ENCODE results near the gene CPLX1. TPM values are rescaled to one million over a fixed set of nuclear protein-coding genes. Genes with fewer than 3 reads are reported as not detected.

The CPLX1 gene
- total RNA-seq, 5 donors from 2014 or later (not counting 1 experiment from before 2014, with no cell fraction given) = 0.73 to 2.6 (median 1.2) TPM

Other genes starting within 250 kb of the CPLX1 start
- not detected for gene TMEM271, start 249.8 kb downstream of the CPLX1 start, total RNA-seq
- gene PDE6B, start 200.6 kb downstream of the CPLX1 start, total RNA-seq = 10 to 100 TPM; 14.2 to 21.7 (median 19.8) TPM
- gene ATP5ME, start 151.9 kb downstream of the CPLX1 start, total RNA-seq = 100 to 1,000 TPM in 4 of 5 donors, 10 to 100 TPM in 1; 92.4 to 158 (median 145) TPM
- 10 to 100 TPM; 21.1 to 26.3 (median 21.9) TPM for gene MYL5, start 151.6 kb downstream of the CPLX1 start, total RNA-seq
- 1 to 10 TPM in 4 of 5 donors, under 1 TPM in 1; 0.53 to 2.7 (median 1.4) TPM for gene SLC49A3, start 137.0 kb downstream of the CPLX1 start, total RNA-seq
- gene PCGF3, start 120.3 kb downstream of the CPLX1 start, total RNA-seq = 10 to 100 TPM; 47.0 to 76.9 (median 51.1) TPM
- gene GAK, start 106.2 kb upstream of the CPLX1 start, total RNA-seq = 100 to 1,000 TPM; 182 to 225 (median 218) TPM
- gene TMEM175, start 106.3 kb upstream of the CPLX1 start, total RNA-seq = 10 to 100 TPM; 44.3 to 60.9 (median 53.0) TPM
- 10 to 100 TPM; 22.6 to 46.4 (median 36.9) TPM for gene DGKQ, start 147.4 kb upstream of the CPLX1 start, total RNA-seq
- gene IDUA, start 160.9 kb upstream of the CPLX1 start, total RNA-seq = 10 to 100 TPM; 60.4 to 96.5 (median 78.7) TPM
- gene SLC26A1, start 167.3 kb upstream of the CPLX1 start, total RNA-seq = 1 to 10 TPM in 1 of 5 donors, under 1 TPM in 3, not detected in 1; 0.16 to 1.5 (median 0.39) TPM
- 10 to 100 TPM; 14.9 to 25.2 (median 23.7) TPM for gene FGFRL1, start 185.5 kb upstream of the CPLX1 start, total RNA-seq

Measured in T-cell (primary cell).